Stimulated activated CD4-positive, alpha-beta T cell treated with anti-CD3 and anti-CD28 coated beads, TNF-alpha, amount 100 ng/mL, for 4 hours (primary cell): ENCODE data around the gene GLRA1.

Experiments used
- DNase-seq, 3 experiments: peaks; one replicate each; pipeline ENCODE4 v3.0.0-alpha.2; 2020; ENCODE audit warnings: low read depth in 3 of 3

Gene GLRA1

DNA sequence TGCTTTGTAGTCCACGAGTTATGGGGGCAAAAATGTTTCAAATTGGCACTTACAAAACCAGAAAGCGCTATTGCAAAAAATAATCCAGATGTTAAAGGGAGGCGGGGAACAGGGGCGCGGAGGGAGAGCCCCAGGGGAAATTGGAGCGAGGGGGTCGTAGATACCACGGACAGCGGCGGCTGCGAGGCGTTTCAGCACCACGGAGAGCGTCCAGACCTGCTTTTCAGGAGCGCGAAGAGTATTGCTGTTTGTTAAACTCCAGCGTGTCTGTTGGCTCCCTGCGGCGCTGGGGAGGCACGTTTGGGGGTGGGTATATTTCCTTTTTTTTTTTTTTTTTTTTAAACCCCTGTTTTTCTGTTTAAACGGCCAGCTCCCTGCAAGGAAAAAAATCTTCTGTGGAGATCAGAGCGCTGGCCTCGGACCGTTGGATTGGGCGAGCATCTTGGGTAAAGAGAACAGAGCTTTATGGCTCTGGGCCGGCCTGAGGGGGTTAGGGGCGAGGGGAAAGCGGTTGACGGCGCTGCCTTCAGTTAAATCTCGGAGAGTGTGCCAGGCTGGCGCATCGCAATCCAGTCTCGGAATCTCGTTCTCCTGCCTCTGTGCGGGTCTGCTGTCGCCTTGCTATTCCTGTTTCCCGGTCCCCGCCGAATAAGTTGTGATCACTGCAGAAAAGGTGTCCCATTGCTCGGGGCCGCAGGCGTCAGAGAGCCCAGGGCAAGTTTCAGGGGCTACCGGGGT, at the start of gene GLRA1:
GLRA1 (minus strand) TSS at position 288 of the 738 bp plus-strand sequence. CDS start 302 bp downstream, outside the sequence.
- DNase-seq = peak; percentile 2 to 10 (median 4)

GRCh38 chr5:151970885-151971284, 46.2 kb upstream of the GLRA1 start:
- no peak for DNase-seq

DNA sequence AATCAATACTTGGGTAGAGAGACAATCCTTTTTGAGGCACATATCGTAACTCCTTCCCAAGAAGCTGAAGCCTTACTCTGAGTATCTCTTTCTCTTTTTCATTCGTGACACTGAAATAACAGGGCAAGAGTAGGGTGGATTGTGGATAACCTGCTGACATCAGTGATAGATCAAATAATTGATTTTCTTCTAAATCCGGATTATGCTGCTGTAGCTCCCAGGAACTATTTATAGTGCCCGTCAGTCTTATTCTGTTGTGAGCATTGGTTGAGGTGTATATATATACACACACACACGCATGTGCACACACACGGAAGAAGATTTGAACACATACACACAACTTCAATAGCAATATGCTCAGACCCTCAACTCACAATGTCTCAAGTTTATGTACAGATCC, 43.2 kb upstream of the GLRA1 start:
- DNase-seq = no peak

- no peak for DNase-seq
Measured at GRCh38 chr5:151966046-151966445, 41.4 kb upstream of the GLRA1 start.

DNA sequence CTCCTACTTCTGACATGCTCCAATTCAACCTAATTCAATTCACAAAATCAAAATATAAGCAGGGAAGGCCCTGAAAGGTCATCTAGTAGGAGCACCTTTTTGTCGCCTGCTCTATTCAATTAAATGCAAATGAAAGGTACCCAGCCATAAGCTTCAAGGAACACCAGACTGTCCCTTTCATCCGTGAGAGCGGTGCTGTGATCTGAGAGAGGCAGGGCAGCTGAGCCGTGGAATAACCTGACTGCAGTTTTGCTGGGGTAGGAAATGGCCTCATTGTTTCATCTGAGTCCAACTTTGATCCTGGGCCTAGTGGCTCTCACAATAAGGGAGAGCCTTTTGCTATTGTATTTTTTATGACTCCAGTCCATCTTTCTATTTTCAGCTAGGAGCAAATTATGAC, 39.8 kb upstream of the GLRA1 start:
- no peak for DNase-seq

- DNase-seq = no peak
Measured at GRCh38 chr5:151961557-151961956, 36.9 kb upstream of the GLRA1 start.

- DNase-seq = no peak
Measured at GRCh38 chr5:151958111-151958510, 33.5 kb upstream of the GLRA1 start.

GRCh38 chr5:151956725-151957124, 32.1 kb upstream of the GLRA1 start:
- no peak for DNase-seq

DNA sequence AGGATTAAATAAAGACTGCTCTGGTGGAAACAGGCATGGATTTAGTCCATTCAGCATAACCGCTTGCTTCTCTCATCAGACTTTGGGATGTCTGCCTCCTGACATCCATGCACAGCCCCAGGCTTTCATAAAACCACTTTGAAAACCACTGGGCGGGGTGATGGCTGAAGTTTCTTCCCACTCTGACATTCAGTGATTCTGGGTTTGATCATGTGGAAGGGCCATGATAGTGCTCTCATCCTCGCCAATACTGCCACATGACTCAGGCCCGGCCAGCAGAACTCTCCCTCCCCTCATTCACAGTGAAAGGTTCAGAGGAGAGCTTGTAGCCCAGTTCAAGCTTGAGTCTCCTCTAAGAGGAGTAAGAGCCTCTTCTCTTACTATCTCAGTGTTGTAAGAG, 29.6 kb upstream of the GLRA1 start:
- no peak for DNase-seq

GRCh38 chr5:151953833-151954232, 29.2 kb upstream of the GLRA1 start:
- DNase-seq = no peak

DNA sequence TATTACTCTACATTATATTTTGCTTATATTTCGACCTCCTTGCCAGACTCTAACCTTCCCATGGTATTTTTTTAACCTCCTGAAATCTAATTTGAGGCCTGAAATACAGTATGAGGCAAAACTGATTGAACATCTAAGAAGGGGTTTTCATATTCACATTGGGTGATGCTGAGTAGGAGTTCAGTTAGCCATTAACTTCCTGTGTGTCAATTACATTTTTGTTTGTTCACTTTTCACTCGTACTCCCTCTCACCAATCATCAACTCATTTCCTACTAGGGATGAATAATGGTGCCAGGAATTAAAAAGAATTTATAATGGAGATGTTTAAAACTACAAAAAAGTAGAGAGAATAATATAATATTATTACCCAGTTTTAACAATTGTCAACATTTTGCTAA, 27.6 kb upstream of the GLRA1 start:
- DNase-seq = no peak

GRCh38 chr5:151950706-151951105, 26.1 kb upstream of the GLRA1 start:
- DNase-seq = no peak

DNA sequence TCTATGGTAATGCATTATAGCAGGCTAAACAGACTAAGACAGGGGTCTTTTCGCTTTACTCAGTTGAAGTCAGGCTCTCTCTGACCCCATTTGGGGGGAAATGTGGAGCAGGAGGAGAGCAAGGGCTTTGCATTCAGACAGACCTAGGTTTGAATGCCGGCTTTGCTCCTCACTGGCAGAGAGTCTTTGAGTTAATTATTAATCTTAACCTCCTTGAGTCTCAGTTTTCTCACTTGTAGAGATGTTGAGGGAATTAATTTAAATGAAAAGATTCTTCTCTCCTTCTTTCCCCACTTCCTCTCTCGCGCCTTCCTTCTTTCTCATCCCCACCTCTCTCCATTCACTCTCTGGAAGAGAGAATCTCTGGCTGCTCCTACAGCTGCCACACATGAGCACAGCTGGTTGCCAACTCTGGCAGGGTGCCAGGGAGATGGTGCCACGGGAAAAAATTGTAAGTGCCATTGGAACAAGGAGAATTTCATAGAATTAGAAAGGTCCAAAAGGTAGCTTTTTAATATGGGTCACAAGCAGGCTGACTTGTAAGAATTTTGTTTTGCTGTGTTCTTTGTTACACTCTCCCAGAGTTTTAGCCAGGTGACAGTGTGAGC, 25.2 kb upstream of the GLRA1 start:
- no peak for DNase-seq

GRCh38 chr5:151949113-151949512, 24.5 kb upstream of the GLRA1 start:
- DNase-seq = no peak

GRCh38 chr5:151947931-151948608, 23.4 kb upstream of the GLRA1 start:
- no peak for DNase-seq

GRCh38 chr5:151937851-151938250, 13.2 kb upstream of the GLRA1 start:
- no peak for DNase-seq

GRCh38 chr5:151935135-151935695, 10.6 kb upstream of the GLRA1 start:
- DNase-seq = no peak

DNA sequence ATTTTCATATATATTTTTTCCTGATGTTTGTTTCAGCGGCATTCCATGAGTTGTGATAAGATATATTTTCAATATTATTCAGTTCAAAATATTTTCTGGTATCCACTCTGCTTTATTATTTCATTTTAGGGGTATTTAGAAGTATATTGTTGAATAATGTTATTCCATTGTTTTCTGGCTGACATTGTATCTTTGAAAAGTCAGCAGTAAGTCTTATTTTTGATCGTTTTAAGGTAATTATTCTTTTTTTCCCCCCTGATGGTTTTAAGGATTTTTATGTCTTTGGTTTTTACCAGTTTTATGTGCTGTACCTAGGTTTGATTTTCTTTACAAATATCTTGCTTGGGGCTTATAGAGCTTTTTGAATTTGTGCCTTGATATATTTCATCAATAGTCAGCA, 6.6 kb upstream of the GLRA1 start:
- no peak for DNase-seq

- DNase-seq = no peak
Measured at GRCh38 chr5:151926188-151926587, 1.5 kb upstream of the GLRA1 start.

- DNase-seq = no peak
Measured at GRCh38 chr5:151925340-151925739, 689 bp upstream of the GLRA1 start.

GRCh38 chr5:151923866-151924476, 680 bp downstream of the GLRA1 start:
- no peak for DNase-seq

DNA sequence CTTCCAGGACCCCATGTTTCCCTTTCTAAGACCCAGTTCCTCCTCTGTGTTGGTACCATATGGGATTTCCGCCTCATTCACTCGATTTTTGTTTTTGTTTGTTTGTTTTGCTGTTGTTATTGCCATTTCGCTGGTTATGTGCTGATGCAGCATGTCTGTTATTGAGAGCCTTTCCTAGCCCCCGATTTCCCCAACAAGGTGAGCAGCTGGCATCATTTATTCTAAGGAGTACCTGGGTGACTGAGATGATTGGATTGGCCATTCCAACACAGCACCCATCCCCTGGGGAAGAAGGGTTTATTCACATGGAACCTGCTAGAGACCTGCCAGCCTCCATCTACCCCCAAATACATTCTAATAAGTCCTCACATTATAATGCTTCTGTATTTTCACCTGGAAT, 2.7 kb downstream of the GLRA1 start:
- no peak for DNase-seq
